ENCODE results near the gene GPR162.

The GPR162 gene

DNA sequence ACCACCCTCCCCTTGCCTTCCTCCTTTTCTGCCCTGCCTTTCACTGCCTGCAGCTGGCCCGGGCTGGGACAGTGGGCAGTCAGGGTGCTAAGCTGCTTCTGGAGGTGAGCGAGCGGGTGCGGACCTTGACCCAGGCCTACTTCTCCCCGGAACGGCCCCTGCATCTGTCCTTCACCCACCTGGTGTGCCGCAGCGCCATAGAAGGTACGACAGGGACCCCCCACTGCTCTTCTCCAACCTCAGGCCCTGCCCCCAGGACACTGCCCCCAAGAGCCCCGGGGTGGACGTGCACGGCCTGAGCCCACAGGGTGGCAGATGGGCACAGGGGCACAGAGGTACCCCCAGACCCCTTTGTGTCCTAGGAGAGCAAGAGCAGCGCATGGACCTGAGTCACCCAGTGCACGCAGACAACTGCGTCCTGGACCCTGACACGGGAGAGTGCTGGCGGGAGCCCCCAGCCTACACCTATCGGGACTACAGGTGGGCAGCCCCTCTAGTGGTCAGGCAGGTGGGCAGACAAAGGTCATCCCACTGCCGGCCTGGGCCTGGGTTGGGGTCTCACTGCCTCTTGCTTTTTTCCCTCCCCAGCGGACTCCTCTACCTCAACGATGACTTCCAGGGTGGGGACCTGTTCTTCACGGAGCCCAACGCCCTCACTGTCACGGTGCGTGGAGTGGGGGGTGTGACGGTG is 15.9 kb downstream of the GPR162 start:
- DNase-seq: no peak

DNA sequence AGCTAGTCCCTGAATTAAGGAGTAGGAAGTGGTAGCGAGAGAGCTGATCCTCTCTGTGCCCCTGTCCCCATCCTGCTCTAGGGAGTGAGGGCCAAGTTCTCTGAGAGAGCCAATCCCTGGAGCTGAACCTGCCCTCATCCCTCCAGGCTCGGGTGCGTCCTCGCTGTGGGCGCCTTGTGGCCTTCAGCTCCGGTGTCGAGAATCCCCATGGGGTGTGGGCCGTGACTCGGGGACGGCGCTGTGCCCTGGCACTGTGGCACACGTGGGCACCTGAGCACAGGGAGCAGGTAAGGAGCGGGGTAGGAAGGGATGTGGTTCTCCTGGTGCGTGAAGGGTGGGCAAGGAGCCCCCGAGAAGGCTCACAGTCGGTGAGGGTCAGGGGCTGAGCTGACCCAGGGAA is 17.2 kb downstream of the GPR162 start:
- no peak for DNase-seq

DNA sequence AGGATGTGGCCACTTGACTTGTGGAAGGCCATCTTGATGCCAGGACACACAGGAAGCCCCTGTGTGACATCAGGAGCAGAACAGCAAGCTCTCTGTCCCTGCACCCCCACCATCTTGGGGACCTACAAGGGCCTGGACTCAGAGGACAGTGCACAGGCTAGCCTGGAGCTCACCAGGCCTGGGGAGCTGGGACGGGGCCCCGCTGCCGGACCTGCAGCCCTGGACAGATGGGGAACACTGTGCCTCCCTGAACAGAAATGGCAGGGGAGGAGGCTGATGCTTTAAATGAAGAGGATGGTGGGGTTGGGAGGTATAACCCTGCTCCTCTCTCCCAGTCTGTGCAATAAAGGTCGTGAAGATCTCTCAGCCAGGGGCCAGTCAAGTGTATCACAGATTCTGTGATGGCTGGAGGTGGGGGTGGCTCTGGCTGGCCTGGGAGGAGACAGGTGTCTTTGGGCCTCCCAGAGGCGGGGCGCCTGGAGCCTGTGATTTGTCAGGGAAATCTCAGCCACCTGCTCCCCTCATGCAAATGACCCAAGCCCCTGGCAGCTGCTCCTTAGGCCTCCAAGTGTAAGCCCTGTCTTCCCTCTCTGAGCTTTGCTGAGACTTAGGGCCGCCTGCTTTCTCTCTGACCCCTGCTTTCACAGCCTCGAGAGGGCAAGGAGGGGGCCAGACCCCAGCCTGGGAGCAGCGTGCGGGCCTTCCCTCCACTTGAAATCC is 18.0 kb downstream of the GPR162 start:
- DNase-seq: no peak

DNA sequence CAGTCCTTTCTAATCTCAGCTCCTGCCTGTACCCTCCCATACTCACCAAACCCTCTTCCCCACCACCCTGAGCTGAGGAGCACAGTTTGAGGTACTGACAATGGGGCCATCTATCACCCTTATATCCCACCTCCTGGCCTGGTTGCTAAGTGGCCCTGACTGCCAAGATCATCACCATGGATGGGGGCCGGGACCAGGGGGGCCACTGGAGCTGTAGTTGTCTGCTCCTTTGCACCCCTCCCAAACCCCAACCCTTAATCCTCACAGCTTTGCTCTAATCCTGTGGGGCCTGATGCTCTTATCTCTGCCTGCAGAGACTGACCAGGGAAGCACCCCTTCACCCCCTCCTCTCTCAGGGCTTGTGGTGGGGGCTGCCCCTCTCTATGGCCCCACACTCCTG is 18.7 kb downstream of the GPR162 start:
- DNase-seq: no peak

DNA sequence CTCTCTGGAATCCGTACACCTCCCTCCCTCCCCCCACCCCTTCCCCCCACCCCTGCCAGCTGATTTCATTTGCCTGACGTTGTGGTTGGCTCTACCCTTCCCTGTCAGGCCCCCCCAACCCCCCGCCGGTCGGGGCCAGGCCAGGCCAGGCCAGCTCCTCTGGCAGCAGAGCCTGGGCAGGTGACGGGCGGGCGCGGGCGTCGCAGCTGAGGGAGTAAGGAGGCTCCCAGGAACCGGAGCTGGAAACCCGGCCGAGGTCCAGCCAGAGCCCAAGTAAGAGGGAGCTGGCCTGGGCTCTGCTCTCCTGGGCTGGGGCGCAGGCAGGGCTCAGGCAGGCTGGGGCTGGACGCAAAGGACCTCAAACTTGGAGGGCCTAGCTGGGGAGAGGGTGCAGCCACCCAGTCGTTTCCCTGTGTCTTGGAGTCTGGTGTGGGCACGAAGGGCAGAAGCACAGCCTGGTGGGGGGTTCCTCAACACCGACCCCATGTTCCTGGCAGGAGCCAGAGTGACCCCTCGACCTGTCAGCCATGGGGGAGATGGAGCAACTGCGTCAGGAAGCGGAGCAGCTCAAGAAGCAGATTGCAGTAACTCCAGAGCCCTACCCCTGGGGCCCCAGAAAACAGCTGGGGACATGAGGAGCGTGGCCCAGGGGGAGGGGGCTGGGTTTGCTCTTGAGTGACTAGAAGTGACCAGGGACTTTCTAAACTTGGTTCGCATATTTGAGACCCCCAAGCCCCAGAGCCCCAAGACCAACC is 19.3 kb downstream of the GPR162 start, which contains the start of gene GNB3:
Gene GNB3 (plus strand): TSS at position 165 of the 755 bp plus-strand sequence. CDS start 363 bp downstream, at position 528.
- no peak for DNase-seq

DNA sequence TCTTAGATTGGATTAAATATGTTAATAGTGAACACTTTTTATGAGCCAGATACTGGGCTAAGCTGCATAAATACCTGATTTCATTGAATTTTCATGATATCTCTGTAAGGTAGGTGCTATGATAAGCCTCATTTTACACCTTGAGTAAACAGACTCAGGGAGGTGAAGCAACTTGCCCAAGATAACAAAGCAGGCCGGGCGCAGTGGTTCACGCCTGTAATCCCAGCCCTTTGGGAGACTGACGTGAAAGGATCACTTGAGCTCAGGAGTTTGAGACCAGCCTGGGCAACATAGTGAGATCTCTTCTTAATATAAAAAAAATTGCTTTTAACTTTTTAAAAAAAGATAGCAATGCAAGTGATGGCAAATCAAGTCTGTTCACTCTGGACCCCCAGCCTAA is 20.5 kb downstream of the GPR162 start:
- no peak for DNase-seq

DNA sequence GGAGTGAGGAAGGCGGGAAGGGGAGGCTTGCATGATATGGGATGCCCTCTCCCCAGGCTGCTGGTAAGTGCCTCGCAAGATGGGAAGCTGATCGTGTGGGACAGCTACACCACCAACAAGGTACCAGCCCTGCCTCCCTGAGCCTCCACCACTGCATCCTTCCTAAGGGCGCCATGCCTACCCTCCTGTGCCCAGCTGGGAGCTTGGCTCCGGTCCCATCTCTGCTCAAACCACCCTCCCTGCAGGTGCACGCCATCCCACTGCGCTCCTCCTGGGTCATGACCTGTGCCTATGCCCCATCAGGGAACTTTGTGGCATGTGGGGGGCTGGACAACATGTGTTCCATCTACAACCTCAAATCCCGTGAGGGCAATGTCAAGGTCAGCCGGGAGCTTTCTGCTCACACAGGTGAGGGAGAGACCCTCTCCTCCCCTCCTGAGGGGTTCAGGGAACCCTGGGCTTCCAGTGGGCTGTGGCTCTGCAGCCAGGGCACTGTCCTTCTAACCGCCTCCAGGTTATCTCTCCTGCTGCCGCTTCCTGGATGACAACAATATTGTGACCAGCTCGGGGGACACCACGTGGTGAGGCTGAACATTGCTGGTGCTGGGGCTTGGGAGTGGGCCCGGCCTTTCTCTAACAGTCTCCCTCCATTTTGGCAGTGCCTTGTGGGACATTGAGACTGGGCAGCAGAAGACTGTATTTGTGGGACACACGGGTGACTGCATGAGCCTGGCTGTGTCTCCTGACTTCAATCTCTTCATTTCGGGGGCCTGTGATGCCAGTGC is 21.7 kb downstream of the GPR162 start:
- no peak for DNase-seq

DNA sequence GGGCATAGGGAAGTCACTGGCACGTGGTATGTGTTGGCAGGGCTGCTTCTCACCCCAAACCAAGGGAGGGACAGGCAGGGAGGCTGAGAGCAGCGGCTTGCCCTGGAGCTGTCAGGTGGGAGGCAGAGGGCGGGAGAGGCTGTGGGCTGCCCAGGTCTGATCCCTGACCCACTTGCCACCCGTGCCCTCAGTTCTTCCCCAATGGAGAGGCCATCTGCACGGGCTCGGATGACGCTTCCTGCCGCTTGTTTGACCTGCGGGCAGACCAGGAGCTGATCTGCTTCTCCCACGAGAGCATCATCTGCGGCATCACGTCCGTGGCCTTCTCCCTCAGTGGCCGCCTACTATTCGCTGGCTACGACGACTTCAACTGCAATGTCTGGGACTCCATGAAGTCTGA is 23.8 kb downstream of the GPR162 start:
- DNase-seq: no peak

DNA sequence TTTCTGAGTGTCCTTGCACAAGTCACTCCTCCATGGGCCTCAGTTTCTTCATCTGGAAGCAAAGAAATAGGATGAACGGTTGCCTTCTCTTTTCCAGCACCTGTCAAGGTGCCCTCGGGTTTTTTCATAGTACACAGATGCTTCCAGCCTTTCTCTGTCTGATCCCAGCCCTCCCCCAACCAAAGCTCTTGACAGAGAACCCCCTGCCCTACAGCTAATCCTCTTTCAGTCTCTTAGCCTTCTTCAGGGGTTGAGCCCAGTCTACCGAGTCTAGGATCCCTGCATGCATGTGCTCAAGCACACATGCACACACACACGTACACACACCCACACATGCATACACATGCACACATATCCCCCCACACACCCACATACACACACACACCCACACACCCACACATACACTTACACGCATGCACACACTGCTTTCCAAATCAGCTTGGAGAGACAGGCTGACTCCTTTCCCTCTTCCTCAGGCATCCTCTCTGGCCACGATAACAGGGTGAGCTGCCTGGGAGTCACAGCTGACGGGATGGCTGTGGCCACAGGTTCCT is 24.8 kb downstream of the GPR162 start:
- DNase-seq: no peak

DNA sequence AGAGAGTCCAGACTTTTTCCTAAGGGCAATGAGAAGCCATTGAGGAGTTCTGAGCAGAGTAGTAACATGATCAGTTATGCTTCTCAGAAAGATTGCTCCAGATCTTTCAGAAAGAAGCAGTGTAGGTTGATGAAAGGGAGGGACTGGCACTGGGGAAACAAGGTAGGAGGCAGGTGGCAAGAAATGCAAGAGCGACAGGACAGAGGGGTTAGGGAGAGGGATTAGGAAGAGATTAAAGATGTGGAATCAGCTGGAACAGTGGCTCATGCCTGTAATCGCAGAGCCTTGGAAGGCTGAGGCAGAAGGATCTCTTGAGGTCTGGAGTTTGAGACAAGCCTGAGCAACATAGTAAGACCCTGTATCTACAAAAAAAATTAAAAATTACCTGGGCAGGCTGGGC is 26.1 kb downstream of the GPR162 start:
- no peak for DNase-seq

DNA sequence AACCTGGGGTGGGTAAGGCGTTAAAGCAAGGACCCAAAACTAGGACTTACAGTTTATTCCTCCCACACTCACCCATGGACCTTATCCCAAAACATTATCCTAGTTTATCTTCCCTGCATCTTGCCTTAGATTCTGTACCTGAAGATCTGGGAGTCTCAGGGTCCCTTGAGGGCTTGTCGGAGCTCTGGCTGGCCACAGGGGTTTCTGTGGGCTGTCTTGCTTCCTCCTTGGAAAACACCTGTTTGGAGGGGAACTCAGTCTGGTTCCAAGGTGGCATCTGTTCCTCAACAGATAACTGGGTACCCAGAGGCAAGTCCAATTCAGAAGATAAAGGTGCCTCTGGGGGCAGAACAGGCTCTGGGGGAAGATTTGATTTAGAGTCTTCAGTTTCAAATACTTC is 27.8 kb downstream of the GPR162 start:
- no peak for DNase-seq

DNA sequence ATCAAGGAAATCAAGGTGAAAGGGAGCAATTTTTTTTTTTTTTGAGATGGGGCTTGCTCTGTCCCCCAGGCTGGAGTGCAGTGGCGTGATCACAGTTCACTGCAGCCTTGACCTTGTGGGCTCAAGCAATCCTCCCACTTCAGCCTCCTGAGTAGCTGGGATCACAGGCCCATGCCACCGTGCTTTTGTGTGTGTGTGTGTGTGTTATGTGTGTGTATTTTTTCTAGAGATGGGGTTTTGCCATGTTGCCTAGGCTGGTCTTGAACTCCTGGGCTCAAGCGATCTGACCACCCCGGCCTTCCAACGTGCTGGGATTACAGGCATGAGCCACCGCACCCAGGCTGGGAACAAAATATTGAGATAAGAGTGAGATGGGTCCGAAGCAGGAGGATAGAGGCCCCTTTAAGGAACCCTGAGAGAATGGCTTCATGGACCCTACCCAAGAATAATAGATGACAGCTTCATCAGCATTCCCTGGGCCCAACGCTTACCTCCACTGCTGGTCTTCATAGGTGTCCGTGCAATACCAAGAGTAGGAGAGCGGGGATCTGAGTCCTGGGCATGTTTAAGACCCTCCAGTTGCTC is 28.4 kb downstream of the GPR162 start:
- DNase-seq: no peak

DNA sequence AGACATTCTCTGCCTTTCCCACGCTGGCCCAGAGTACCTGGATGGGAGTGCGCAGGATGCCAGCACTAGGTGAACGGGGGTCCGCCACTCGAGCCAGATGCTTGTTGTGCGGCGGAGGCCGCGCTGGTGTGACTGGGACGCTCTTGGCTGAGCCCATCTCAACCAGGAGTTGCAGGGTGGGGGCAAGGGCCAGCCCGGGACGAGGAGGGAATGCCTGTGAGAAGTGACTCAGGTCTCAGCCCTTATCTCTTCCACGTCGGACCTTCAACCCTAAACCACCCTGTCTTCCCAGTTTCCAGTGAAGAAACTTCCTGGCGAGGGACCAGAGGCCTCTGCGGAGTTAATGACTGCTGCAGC is 29.2 kb downstream of the GPR162 start:
- DNase-seq: no peak

DNA sequence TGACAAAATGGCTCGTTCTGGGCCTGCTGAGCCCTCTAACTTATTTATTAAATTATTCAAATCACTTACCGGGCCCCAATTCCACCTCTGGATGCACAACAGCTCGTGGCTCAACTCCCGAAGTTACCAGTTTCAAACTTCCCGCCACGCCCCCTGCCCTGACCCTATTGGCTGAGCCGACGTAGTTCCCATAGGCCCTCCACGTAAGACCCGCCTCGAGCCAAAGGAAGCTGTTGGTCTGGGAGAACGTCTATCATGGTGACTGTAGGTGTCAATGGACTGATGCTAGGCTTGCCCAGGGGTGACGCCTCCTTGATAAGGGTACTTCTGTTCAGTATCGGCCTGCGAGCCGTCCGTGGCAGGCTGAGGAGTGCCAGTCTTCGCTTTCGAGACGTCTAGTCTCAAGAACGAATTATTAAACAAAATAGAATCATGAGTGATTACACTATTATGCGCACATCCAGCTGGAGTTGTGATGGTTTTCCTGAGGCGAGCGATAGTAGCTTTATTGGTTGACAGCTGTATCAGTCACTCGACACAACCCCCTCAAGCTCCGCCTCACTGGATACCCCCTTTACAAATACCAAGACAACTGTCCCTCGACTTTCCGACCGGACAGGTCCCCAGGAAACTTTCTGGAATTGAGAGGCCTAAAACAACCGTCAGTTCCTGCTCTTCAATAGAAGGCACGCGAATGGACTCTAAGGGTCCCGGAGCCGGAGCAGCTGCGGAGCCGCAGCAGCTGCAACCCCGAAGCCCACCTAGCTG is 29.7 kb downstream of the GPR162 start, which contains the start of gene CDCA3:
Gene CDCA3 (minus strand): TSS at position 134 of the 768 bp plus-strand sequence. CDS start 334 bp downstream, outside the sequence.
- peak; percentile 97 for DNase-seq

DNA sequence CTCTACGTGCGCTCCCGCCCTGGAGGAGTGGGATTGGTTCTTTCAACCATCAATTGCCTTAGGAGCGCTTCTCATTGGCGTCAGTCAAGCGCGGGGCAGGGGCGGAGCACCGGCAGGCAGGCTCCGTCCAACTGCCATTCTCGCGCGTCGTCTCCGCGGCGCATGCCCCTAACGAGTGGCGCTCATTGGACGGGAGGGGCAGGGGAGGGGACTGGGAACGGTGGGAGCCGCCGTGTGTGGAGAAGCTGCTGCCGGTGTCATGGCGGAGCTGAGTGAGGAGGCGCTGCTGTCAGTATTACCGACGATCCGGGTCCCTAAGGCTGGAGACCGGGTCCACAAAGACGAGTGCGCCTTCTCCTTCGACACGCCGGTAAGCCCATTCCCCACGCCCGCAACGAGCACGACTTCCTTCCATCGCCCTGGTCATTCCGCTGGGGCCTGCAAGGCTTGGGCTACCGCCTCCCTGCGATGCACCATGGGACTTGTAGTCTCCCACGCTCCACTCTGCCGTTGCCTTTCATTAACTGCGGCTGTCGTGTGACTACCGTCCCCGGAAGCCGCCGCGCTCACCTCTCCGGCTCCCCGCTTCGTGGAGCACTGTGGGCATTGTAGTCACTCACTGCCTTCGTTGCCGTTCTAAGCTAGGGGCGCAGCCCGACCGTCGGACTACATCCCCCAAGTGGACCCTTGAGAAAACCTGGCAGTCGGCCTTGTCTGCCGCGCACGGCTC is 30.5 kb downstream of the GPR162 start, which contains the start of gene USP5:
Gene USP5 (plus strand): TSS at position 230 of the 730 bp plus-strand sequence. CDS start 30 bp downstream, at position 260.
- peak; percentile 98 for DNase-seq

DNA sequence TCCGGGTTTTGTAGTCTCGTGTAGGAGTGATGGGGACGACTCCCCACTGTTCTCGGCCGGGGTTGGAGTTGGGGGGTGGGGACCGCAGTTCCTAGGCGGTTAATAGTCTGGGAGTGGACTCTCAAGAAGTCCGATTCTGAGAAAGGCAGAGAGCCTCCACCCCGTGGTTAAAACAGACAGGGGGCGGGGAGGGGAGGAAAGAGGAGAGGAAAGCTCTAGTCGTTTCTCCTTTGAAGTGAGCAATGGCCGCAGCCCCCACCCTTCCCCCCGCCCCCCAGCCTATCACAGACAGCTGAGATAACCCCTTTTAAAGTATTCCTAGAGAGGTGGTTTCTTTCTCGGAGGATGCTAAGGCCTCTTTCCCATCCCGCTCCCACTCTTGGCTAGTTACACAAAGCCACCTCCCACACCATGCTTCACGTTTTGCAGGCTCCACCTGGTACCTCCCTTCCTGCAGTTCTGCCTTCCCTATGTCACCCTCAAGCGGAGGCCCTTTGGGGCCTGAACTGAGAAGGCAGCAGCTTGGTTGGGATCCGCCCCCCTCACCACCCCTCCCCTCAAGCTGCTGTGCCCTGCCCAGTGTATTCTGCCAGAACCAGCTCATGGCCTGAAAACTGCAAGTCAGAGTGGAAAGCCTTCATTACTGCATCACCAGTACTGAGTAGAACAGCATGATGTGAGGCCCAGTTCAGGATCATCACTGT is 31.2 kb downstream of the GPR162 start:
- no peak for DNase-seq

DNA sequence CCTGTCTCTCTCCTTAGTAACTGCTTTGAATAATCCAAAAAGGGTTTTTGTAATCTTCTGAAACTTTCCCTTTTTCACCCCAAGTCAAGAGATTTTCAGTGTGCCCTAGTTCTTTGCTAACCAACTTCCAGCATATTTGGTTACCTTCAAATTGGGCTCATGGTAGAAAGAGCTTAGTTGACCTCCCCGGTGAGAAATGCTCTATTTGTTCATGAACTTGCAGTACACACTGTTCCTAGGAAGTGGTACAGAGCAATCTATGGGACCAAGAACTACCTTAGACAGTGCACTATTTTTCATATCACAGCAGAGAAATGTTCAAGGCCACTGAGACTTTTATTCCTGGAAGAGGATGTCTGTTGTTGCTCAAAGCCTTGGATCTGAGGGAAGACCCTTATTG is 32.0 kb downstream of the GPR162 start:
- no peak for DNase-seq

DNA sequence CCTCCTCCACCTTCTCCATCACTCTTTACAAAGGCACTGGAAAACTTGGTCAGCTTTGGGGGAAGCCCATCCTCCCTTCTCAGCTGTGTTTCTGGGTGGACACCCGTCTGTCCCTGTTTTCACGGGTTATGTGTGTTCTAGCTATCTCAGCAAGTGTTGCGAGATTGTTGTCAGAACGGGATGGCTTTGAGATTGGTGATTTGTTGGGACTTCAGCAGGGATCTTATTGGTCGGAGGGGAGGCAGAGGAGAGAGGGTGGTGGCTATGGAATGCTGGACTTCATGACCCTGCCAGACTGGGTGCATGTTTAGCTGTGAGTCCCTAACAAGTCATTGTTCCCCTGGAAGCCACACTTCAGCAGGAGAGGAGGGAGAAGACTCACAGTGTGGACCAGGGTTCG is 32.4 kb downstream of the GPR162 start:
- no peak for DNase-seq

DNA sequence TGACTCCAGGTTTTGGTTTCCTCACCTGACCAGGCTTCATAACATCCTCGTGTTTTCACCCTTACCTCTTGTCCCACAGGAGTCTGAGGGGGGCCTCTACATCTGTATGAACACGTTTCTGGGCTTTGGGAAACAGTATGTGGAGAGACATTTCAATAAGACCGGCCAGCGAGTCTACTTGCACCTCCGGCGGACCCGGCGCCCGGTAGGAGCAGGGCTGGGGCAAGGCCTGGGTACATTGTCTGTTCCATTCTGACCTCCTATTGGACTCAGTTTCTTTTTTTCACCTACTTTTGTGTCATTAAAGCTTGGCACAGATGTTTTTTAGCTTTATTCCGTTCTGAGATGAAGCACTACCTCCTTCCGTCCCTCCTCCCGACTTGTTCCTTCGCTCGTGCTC is 33.7 kb downstream of the GPR162 start:
- no peak for DNase-seq

DNA sequence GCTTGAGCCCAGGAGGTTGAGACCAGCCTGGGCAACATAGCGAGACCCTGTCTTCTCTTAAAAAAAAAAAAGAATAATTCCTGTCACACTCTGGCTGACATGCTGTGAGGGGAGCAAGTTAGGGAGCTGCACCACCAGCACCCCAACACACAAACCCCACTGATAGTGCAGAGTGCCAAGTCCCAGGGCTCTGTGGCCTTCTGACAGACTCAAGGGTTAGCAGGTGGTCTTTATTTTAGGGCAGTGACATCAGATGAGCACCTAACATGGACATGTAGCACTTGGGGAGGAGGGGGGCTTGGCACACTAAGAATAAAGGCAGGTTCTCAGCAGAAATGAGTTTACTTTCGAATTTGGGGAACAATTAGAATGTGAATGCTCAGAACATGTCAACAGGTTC is 37.2 kb downstream of the GPR162 start:
- no peak for DNase-seq

All from NCI-H2081 treated with DMSO at 0.1 percent for 48 hours (cell line).